GM10266 (cell line): ENCODE data around the gene CUEDC2.

Experiments used
- DNase-seq: peaks from one replicate; pipeline ENCODE4 v3.0.0; 2012; ENCODE audit errors: extremely low spot score
- CTCF ChIP-seq: IDR thresholded peaks from 2 replicates; pipeline ENCODE4 v1.5.1; 2012; ENCODE audit warnings: mild to moderate bottlenecking, low read depth; ENCODE audit not compliant: control insufficient read depth, insufficient read depth; ENCODE audit errors: missing control alignments

CUEDC2 gene

GRCh38 chr10:102432162-102432950 is at the start of gene CUEDC2:
CUEDC2 (minus strand) TSS chr10:102432574; CDS start chr10:102425188, 7,386 bp downstream.
- DNase-seq: peak; percentile 88
- TF ChIP-seq CTCF: no peak

- TF ChIP-seq CTCF: no peak
Observed at GRCh38 chr10:102480396-102480795, 48.0 kb upstream of the CUEDC2 start.

GRCh38 chr10:102479651-102480050 is 47.3 kb upstream of the CUEDC2 start:
- TF ChIP-seq CTCF: no peak
- no peak for DNase-seq

More at GRCh38 chr10:102480396-102480795, 48.0 kb upstream of the CUEDC2 start:
- no peak for DNase-seq

- TF ChIP-seq CTCF: no peak
- no peak for DNase-seq
Observed at GRCh38 chr10:102476466-102477141, 44.2 kb upstream of the CUEDC2 start.

- TF ChIP-seq CTCF: no peak
- no peak for DNase-seq
Observed at GRCh38 chr10:102475451-102476040, 43.2 kb upstream of the CUEDC2 start.

GRCh38 chr10:102473445-102474331 is 41.3 kb upstream of the CUEDC2 start:
- no peak for TF ChIP-seq CTCF
- DNase-seq: no peak
